HepG2 (cell line): ENCODE data around the gene LRRC3B. TPM values are rescaled to one million over a fixed set of nuclear protein-coding genes. Genes with fewer than 3 reads are reported as not detected.

Source experiments
- ATAC-seq: fragments of 200-7000 bp; cut with Tn5 transposase; 3 replicates; pipeline ENCODE4 v1.9.1; 2020; ENCODE audit warnings: mild to moderate bottlenecking, moderate library complexity
- BruUV-seq: library from RNA; stranded (reverse); fragments of 400-500 nt; replicated peaks from 2 replicates; lab custom pipeline; 2021; lab: Mats Ljungman, UMichigan
- CTCF ChIA-PET: fragments of 300-600 bp; formaldehyde crosslinking; extraction: SDS; loops from one replicate; lab custom pipeline; 2021; ENCODE audit warnings: low total read pairs, inconsistent platforms, low intra/inter-chr PET ratio; lab: Yijun Ruan, JAX
- POLR2A ChIA-PET: fragments of 350-600 bp; sonication (Branson Sonifier 250); formaldehyde crosslinking; loops from one replicate; lab custom pipeline; 2020; ENCODE audit warnings: antibody characterized with exemption, inconsistent platforms; lab: Yijun Ruan, JAX
- DNase-seq: peaks from one replicate; pipeline ENCODE4 v3.0.0-alpha.2; 2015; ENCODE audit warnings: low spot score
- FAIRE-seq: peaks from 3 replicates; lab custom pipeline; 2011; peaks lifted over from hg19 to GRCh38; lab: Jason Lieb, UNC
- H2AFZ ChIP-seq: one replicate; pipeline ENCODE4 v1.6.1; 2011; ENCODE audit warnings: low read length, inconsistent platforms
- H3K27ac ChIP-seq: fragments of 300-600 bp; 3 replicates; pipeline ENCODE4 v1.8.0; 2011; ENCODE audit warnings: mixed run types, mild to moderate bottlenecking, mixed read lengths, low read length, inconsistent platforms; ENCODE audit not compliant: insufficient read depth; ENCODE audit errors: extremely low read length
- H3K27me3 ChIP-seq, 2 experiments: fragments of 200-600 bp in 1 of 2; 2 replicates in 1 of 2; 3 replicates in 1 of 2; pipeline versions ENCODE4 v1.6.0 to v1.8.0; 2011; ENCODE audit warnings: low read length in 2 of 2, mild to moderate bottlenecking in 2 of 2, moderate library complexity in 2 of 2, inconsistent platforms in 1 of 2; ENCODE audit not compliant: insufficient read depth in 2 of 2, control insufficient read depth in 1 of 2
- H3K36me3 ChIP-seq, 2 experiments: fragments of 200-600 bp in 1 of 2; replicated peaks in 1 of 2; 2 replicates in 1 of 2; 3 replicates in 1 of 2; pipeline versions ENCODE4 v1.5.1 to v1.8.0; 2011; ENCODE audit warnings: low read length in 2 of 2, inconsistent platforms in 1 of 2; ENCODE audit not compliant: insufficient read depth in 2 of 2, control insufficient read depth in 1 of 2
- H3K4me1 ChIP-seq: 2 replicates; pipeline ENCODE4 v1.5.1; 2012; ENCODE audit warnings: low read length, inconsistent platforms; ENCODE audit not compliant: insufficient read depth
- H3K4me2 ChIP-seq: 2 replicates; pipeline ENCODE4 v1.6.0; 2011; ENCODE audit warnings: low read depth, low read length, inconsistent platforms
- H3K4me3 ChIP-seq, 3 experiments: fragments of 200-600 bp in 1 of 3; sonication (generic), shearing (Covaris generic) in 1 of 3; replicated peaks in 1 of 3; 2 replicates each; pipeline ENCODE4 v1.5.1; 2011 to 2016; ENCODE audit warnings: low read length in 3 of 3, inconsistent platforms in 2 of 3, low read depth in 2 of 3, mild to moderate bottlenecking in 2 of 3, control low read depth in 1 of 3, mixed read lengths in 1 of 3; ENCODE audit not compliant: insufficient read depth in 1 of 3
- H3K79me2 ChIP-seq: one replicate; pipeline ENCODE4 v1.6.1; 2011; ENCODE audit warnings: low read length, inconsistent platforms; ENCODE audit not compliant: insufficient read depth
- H3K9ac ChIP-seq: 2 replicates; pipeline ENCODE4 v1.6.0; 2011; ENCODE audit warnings: mild to moderate bottlenecking, low read depth, low read length, inconsistent platforms; ENCODE audit not compliant: insufficient read depth
- H3K9me3 ChIP-seq: 2 replicates; pipeline ENCODE4 v1.5.1; 2012; ENCODE audit warnings: mild to moderate bottlenecking, low read length
- H4K20me1 ChIP-seq: 2 replicates; pipeline ENCODE4 v1.6.0; 2011; ENCODE audit warnings: inconsistent platforms, mild to moderate bottlenecking, low read length, moderate library complexity; ENCODE audit not compliant: insufficient read depth
- ARNTL ChIP-seq: sonication (generic); formaldehyde crosslinking; IDR thresholded peaks from 2 replicates; pipeline ENCODE4 v1.4.0; 2020; ENCODE audit warnings: mild to moderate bottlenecking, missing genetic modification reagents
- CHD4 ChIP-seq: fragments of 200-600 bp; sonication (generic); IDR thresholded peaks from 2 replicates; pipeline ENCODE4 v1.7.0; 2017; ENCODE audit warnings: mild to moderate bottlenecking, low read length, borderline replicate concordance
- DDIT3 ChIP-seq: sonication (generic); formaldehyde crosslinking; IDR thresholded peaks from 2 replicates; pipeline ENCODE4 v1.4.0; 2020; ENCODE audit warnings: mild to moderate bottlenecking, missing genetic modification reagents
- FOXK1 ChIP-seq: sonication (generic); formaldehyde crosslinking; IDR thresholded peaks from 2 replicates; pipeline ENCODE4 v1.4.0; 2020; ENCODE audit warnings: low read depth, missing genetic modification reagents, borderline replicate concordance
- JUN ChIP-seq: sonication (generic); formaldehyde crosslinking; IDR thresholded peaks from 2 replicates; pipeline ENCODE4 v1.4.0; 2020; ENCODE audit warnings: mild to moderate bottlenecking, missing genetic modification reagents
- KLF6 ChIP-seq: IDR thresholded peaks from 2 replicates; pipeline ENCODE4 v1.8.0; 2016; ENCODE audit warnings: missing biosample characterization, missing genetic modification reagents
- MED1 ChIP-seq: sonication (generic); formaldehyde crosslinking; IDR thresholded peaks from 2 replicates; pipeline ENCODE4 v1.4.0; 2020; ENCODE audit warnings: missing genetic modification reagents
- MED13 ChIP-seq: sonication (generic); formaldehyde crosslinking; IDR thresholded peaks from 2 replicates; pipeline ENCODE4 v1.5.0; 2020; ENCODE audit warnings: missing genetic modification reagents
- MXD4 ChIP-seq: IDR thresholded peaks from 2 replicates; pipeline ENCODE4 v1.6.1; 2016; ENCODE audit warnings: mild to moderate bottlenecking, missing biosample characterization, missing genetic modification reagents
- NBN ChIP-seq: fragments of 450-650 bp; conservative IDR thresholded peaks from 2 replicates; pipeline ENCODE4 v1.6.1; 2017
- NFE2 ChIP-seq: sonication (generic); formaldehyde crosslinking; IDR thresholded peaks from 2 replicates; pipeline ENCODE4 v1.4.0; 2020; ENCODE audit warnings: missing genetic modification reagents
- TBL1XR1 ChIP-seq: fragments of 150-350 bp; IDR thresholded peaks from 2 replicates; pipeline ENCODE4 v1.6.1; 2014; ENCODE audit warnings: borderline replicate concordance, low read length; ENCODE audit not compliant: partially characterized antibody
- ZBTB1 ChIP-seq: sonication (generic); formaldehyde crosslinking; IDR thresholded peaks from 2 replicates; pipeline ENCODE4 v1.4.0; 2020; ENCODE audit warnings: missing genetic modification reagents, borderline replicate concordance
- ZEB1 ChIP-seq: IDR thresholded peaks from 2 replicates; pipeline ENCODE4 v1.6.1; 2012; ENCODE audit warnings: mild to moderate bottlenecking, low read depth, inconsistent platforms; ENCODE audit not compliant: insufficient replicate concordance
- ZNF609 ChIP-seq: sonication (generic); formaldehyde crosslinking; IDR thresholded peaks from 2 replicates; pipeline ENCODE4 v1.4.0; 2020; ENCODE audit warnings: mild to moderate bottlenecking, missing genetic modification reagents, borderline replicate concordance
- ZNF709 ChIP-seq: sonication (generic); formaldehyde crosslinking; IDR thresholded peaks from 2 replicates; pipeline ENCODE4 v1.5.0; 2020; ENCODE audit warnings: mild to moderate bottlenecking, missing genetic modification reagents
- ZNF740 ChIP-seq: sonication (generic); formaldehyde crosslinking; IDR thresholded peaks from 2 replicates; pipeline ENCODE4 v1.4.0; 2020; ENCODE audit warnings: missing genetic modification reagents
- ZNF782 ChIP-seq: sonication (generic); formaldehyde crosslinking; IDR thresholded peaks from 2 replicates; pipeline ENCODE4 v1.4.0; 2020; ENCODE audit warnings: missing genetic modification reagents, mild to moderate bottlenecking, borderline replicate concordance
- in situ Hi-C: cut with HindIII; loops from 2 replicates; pipeline ENCODE4 v1.10.0; 2017; ENCODE audit warnings: low pct_unique_long_range_greater_than_20kb; ENCODE audit not compliant: extremely low pct_ligation_motif_present
- intact Hi-C: fragments of 100-400 bp; cut with micrococcal nuclease; formaldehyde crosslinking; loops from one replicate; pipeline ENCODE4 v1.10.0; 2022; ENCODE audit not compliant: unreplicated experiment
- polyA plus RNA-seq, 8 experiments: library from polyadenylated mRNA; depleted of rRNA in 3 of 8; stranded (reverse) in 7 of 8; unstranded in 1 of 8; fragments of >200 nt; fragmentation: Illumina TruSeq in 4 of 8; extraction: Trizol in 4 of 8; gene quantifications; 2 replicates each; pipeline versions ENCODE4 v1.2.1 to v1.2.3, GENCODE V29; 2011 to 2016; ENCODE audit warnings: low read depth in 4 of 8, missing spikeins in 1 of 8, mixed read lengths in 1 of 8; ENCODE audit not compliant: insufficient read depth in 1 of 8
- total RNA-seq, 5 experiments: library from RNA; depleted of rRNA; stranded (reverse); fragments of >200 nt; fragmentation: Illumina TruSeq; extraction: Trizol; gene quantifications; 2 replicates each; pipeline ENCODE4 v1.2.3, GENCODE V29; 2016; ENCODE audit warnings: low read depth in 1 of 5
- TF ChIP-seq, protein P1 (sequence below): sonication (generic); formaldehyde crosslinking; conservative IDR thresholded peaks from 2 replicates; pipeline ENCODE4 v1.8.0; 2022; ENCODE audit warnings: low read depth, missing genetic modification reagents

The LRRC3B gene
- total and polyA plus RNA-seq, 2 of the 13 experiments (the other 11 are each of a cell fraction or from before 2014, with no cell fraction given) = not detected

GRCh38 chr3:26753095-26753494 is 130.5 kb downstream of the LRRC3B start (continued):
- TF ChIP-seq DDIT3 (CRISPR knock-in tag) (no peak), ZBTB1 (CRISPR knock-in tag) (no peak), KLF6 (CRISPR knock-in tag) (no peak), CHD4 (no peak), FOXK1 (CRISPR knock-in tag) (no peak)

GRCh38 chr3:26757978-26758377 is 135.4 kb downstream of the LRRC3B start:
- H3K9me3 ChIP-seq = no peaks in the 10 kb centered on the region; the same call in 1 of the 2 replicates
- TF ChIP-seq ZNF609 (CRISPR knock-in tag) = no peak
- TF ChIP-seq TBL1XR1 = no peak
- TF ChIP-seq NBN = no peak
- TF ChIP-seq FOXK1 (CRISPR knock-in tag) = no peak
- TF ChIP-seq ZEB1 = no peak
- TF ChIP-seq ZNF740 (CRISPR knock-in tag) = no peak
- TF ChIP-seq ARNTL (CRISPR knock-in tag) = no peak
- TF ChIP-seq, protein P1, sequence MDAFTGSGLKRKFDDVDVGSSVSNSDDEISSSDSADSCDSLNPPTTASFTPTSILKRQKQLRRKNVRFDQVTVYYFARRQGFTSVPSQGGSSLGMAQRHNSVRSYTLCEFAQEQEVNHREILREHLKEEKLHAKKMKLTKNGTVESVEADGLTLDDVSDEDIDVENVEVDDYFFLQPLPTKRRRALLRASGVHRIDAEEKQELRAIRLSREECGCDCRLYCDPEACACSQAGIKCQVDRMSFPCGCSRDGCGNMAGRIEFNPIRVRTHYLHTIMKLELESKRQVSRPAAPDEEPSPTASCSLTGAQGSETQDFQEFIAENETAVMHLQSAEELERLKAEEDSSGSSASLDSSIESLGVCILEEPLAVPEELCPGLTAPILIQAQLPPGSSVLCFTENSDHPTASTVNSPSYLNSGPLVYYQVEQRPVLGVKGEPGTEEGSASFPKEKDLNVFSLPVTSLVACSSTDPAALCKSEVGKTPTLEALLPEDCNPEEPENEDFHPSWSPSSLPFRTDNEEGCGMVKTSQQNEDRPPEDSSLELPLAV (CRISPR knock-in tag) = no peak
- TF ChIP-seq MED13 (CRISPR knock-in tag) = no peak
- no peak for TF ChIP-seq ZNF782 (CRISPR knock-in tag)
- no peak for TF ChIP-seq ZNF709 (CRISPR knock-in tag)
- TF ChIP-seq MED1 (CRISPR knock-in tag) = no peak
- no peak for TF ChIP-seq JUN (CRISPR knock-in tag)
- TF ChIP-seq NFE2 (CRISPR knock-in tag) = no peak
- TF ChIP-seq MXD4 (CRISPR knock-in tag) = no peak

More at GRCh38 chr3:26757978-26758377, 135.4 kb downstream of the LRRC3B start:
- no peaks in the 10 kb centered on the region for H3K79me2 ChIP-seq
- no peaks in the 10 kb centered on the region for H3K36me3 ChIP-seq
- no peaks in the 10 kb centered on the region for H3K27me3 ChIP-seq
- DNase-seq (no peak), FAIRE-seq (no peak), ATAC-seq (no peak)
- H3K4me2 ChIP-seq = no peak overlapping the region
- in situ Hi-C loops = no loop called here
- H4K20me1 ChIP-seq = no peaks in the 10 kb centered on the region
- ChIA-PET POLR2A (no interaction called here), CTCF (no interaction called here)
- H3K4me3 ChIP-seq = no peak overlapping the region
- H3K4me1 ChIP-seq = no peaks in the 10 kb centered on the region
- no peak overlapping the region for H2AFZ ChIP-seq
- intact Hi-C loops = no loop called here
- H3K9ac ChIP-seq = no peak overlapping the region
- no peak overlapping the region for H3K27ac ChIP-seq
- BruUV-seq = no TSS peak
